ENCODE data around the gene MED13.

Gene MED13

DNA sequence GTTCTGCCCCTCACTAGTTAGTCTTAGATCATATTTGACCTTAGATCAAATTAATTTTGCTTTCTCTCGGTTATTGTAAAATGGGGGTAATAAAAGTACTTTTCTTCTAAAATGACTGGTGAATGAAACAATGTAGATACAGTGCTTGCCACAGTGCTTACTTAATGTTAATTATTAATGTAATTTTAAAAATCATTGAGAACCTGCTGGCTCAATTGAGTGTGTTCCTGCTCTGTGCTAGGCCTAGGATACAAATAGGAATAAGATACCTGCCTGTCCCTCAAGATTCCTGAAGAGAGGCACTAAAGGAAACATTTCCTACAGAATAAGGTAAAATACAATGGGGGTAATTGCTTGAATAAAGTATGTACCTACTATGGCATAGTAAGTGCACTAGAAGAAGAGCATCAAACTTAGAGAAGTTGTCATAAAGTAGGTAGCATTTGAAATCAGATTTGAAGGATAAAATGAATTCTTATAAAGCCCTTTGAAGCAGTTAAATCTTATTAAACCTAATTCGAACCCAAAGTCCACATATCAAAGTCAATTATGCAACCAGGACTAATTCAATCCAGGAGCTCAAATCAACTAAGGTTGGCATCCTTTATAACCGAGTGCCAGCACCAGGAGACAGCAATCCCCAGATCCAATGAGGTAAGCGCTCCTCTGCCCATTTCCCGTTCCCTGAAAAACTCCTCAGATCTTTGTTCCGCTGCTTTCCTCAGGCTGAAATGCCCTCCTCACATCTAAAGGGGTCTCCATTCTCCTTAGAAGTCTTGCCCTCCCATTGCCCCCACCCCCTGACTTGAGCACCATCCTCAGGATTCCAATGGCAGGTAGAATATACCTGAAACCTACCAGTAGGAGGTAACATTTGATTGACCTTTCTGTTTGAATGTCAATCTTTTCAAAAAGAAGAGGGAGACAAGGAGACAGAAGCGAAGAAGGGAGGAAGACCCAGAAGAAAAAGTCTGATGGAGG, 2.4 kb upstream of the MED13 start:
- Histone ChIP-seq H3K4me1 (ENCODE audit: low read depth, poor library complexity, severe bottlenecking) (peaks cover 15% of the 10 kb centered on the region), H3K36me3 (ENCODE audit: insufficient read depth) (no peaks in the 10 kb centered on the region), H3K79me2 (ENCODE audit: insufficient read depth, low read depth) (peaks cover 30% of the 10 kb centered on the region), H3K4me2 (no peak overlapping the region), H3K27me3 (ENCODE audit: insufficient read depth, low read depth) (no peaks in the 10 kb centered on the region), H3K9ac (no peak overlapping the region), H2AFZ (ENCODE audit: low read depth) (no peak overlapping the region), H3K27ac (no peak overlapping the region), H3K4me3 (IDR thresholded peaks at IDR 0.05; ENCODE audit: insufficient read depth, low read depth, low read length) (no peak overlapping the region), H4K20me1 (ENCODE audit: insufficient read depth) (peaks cover 21% of the 10 kb centered on the region)
- no peak for TF ChIP-seq CTCF (conservative IDR thresholded peaks at IDR 0.05; ENCODE audit: low read depth, low read length)

- H3K4me2 ChIP-seq: peak overlapping the region; percentile 27
- H3K4me3 ChIP-seq (IDR thresholded peaks at IDR 0.05; ENCODE audit: insufficient read depth, low read depth, low read length): no peak overlapping the region
- H3K9ac ChIP-seq: peak overlapping the region; percentile 98
- peaks cover 46% of the 10 kb centered on the region for H3K79me2 ChIP-seq (ENCODE audit: insufficient read depth, low read depth)
- peaks cover 31% of the 10 kb centered on the region for H3K4me1 ChIP-seq (ENCODE audit: low read depth, poor library complexity, severe bottlenecking)
- H3K27me3 ChIP-seq (ENCODE audit: insufficient read depth, low read depth): no peaks in the 10 kb centered on the region
- H3K36me3 ChIP-seq (ENCODE audit: insufficient read depth): no peaks in the 10 kb centered on the region
- H3K27ac ChIP-seq: peak overlapping the region; percentile 96
- H2AFZ ChIP-seq (ENCODE audit: low read depth): peak overlapping the region; percentile 82
- TF ChIP-seq CTCF (conservative IDR thresholded peaks at IDR 0.05; ENCODE audit: low read depth, low read length): peak; percentile 95
- peaks cover 32% of the 10 kb centered on the region for H4K20me1 ChIP-seq (ENCODE audit: insufficient read depth)
Observed at GRCh38 chr17:62065611-62066468, 762 bp upstream of the MED13 start.

- Histone ChIP-seq H2AFZ (ENCODE audit: low read depth) (0 out of 2 replicates have a peak overlapping the region, but pooled peaks have one; percentile 16), H3K27me3 (ENCODE audit: insufficient read depth, low read depth) (no peaks in the 10 kb centered on the region), H3K4me1 (ENCODE audit: low read depth, poor library complexity, severe bottlenecking) (peaks cover 41% of the 10 kb centered on the region), H4K20me1 (ENCODE audit: insufficient read depth) (peaks cover 38% of the 10 kb centered on the region), H3K4me2 (peak overlapping the region; percentile 95), H3K27ac (peak overlapping the region; percentile 71), H3K9ac (peak overlapping the region; percentile 71), H3K36me3 (ENCODE audit: insufficient read depth) (no peaks in the 10 kb centered on the region), H3K79me2 (ENCODE audit: insufficient read depth, low read depth) (peaks cover 61% of the 10 kb centered on the region), H3K4me3 (IDR thresholded peaks at IDR 0.05; ENCODE audit: insufficient read depth, low read depth, low read length) (no peak overlapping the region)
- TF ChIP-seq CTCF (conservative IDR thresholded peaks at IDR 0.05; ENCODE audit: low read depth, low read length): 0 out of 2 replicates have a peak, but pooled peaks have one; percentile 9
Observed at GRCh38 chr17:62064029-62064790, 868 bp downstream of the MED13 start.

DNA sequence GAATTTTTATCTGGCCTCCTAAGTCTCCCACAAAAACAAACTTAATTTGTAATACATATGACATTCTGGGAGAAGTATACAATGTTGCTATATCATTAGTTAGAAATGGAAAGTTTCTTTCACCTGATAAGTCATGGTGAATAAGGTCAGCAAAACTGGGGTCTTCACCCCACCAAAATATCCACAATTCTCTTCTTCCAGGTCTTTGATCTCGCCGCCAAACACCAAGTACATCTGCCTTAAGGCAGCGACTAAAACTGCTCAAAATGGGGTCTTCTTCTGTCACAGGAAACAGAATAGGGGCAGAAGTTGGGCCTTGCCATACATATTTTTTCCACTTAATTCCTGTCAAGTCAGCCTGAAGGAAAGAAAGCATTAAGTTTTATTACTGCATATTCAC, 2.1 kb downstream of the MED13 start:
- Histone ChIP-seq H3K4me2 (peak overlapping the region; percentile 95), H3K4me1 (ENCODE audit: low read depth, poor library complexity, severe bottlenecking) (peaks cover 50% of the 10 kb centered on the region), H3K4me3 (IDR thresholded peaks at IDR 0.05; ENCODE audit: insufficient read depth, low read depth, low read length) (peak overlapping the region; percentile 0), H3K27ac (no peak overlapping the region), H2AFZ (ENCODE audit: low read depth) (no peak overlapping the region), H3K36me3 (ENCODE audit: insufficient read depth) (peaks cover 6% of the 10 kb centered on the region; the same call in 1 of the 2 replicates), H3K27me3 (ENCODE audit: insufficient read depth, low read depth) (no peaks in the 10 kb centered on the region), H3K79me2 (ENCODE audit: insufficient read depth, low read depth) (peaks cover 74% of the 10 kb centered on the region), H3K9ac (peak overlapping the region; percentile 71; the same call in 1 of the 2 replicates), H4K20me1 (ENCODE audit: insufficient read depth) (peaks cover 43% of the 10 kb centered on the region)
- no peak for TF ChIP-seq CTCF (conservative IDR thresholded peaks at IDR 0.05; ENCODE audit: low read depth, low read length)

Measured in KMS-11 (cell line).